GM18858 (cell line): ENCODE data around the gene SLC39A11.
"Not testable (repeated sequence)": the region's sequence is repeated elsewhere in the genome, so short reads cannot be mapped to it uniquely, and the experiment has no call there.

Experiments
- ATAC-seq: cut with Tn5 transposase; IDR thresholded peaks from one replicate; pipeline ENCODE4 v1.9.1; 2021; ENCODE audit not compliant: unreplicated experiment

SLC39A11 gene

GRCh38 chr17:72806011-72806410 lies 286.5 kb downstream of the SLC39A11 start:
- no peak for ATAC-seq

- no peak for ATAC-seq
These were observed 287.4 kb downstream of the SLC39A11 start for GRCh38 chr17:72804949-72805707.

GRCh38 chr17:72802726-72803125 lies 289.8 kb downstream of the SLC39A11 start:
- no peak for ATAC-seq

GRCh38 chr17:72797142-72797541 lies 295.3 kb downstream of the SLC39A11 start:
- no peak for ATAC-seq

GRCh38 chr17:72795941-72796340 lies 296.5 kb downstream of the SLC39A11 start:
- no peak for ATAC-seq

GRCh38 chr17:72794152-72794551 lies 298.3 kb downstream of the SLC39A11 start:
- ATAC-seq: no peak

GRCh38 chr17:72792771-72793170 lies 299.7 kb downstream of the SLC39A11 start:
- ATAC-seq: no peak

GRCh38 chr17:72790190-72790589 lies 302.3 kb downstream of the SLC39A11 start:
- no peak for ATAC-seq

GRCh38 chr17:72789711-72790110 lies 302.8 kb downstream of the SLC39A11 start:
- no peak for ATAC-seq

GRCh38 chr17:72788950-72789585 lies 303.4 kb downstream of the SLC39A11 start:
- no peak for ATAC-seq

- ATAC-seq: no peak
These were observed 306.3 kb downstream of the SLC39A11 start for GRCh38 chr17:72786209-72786608.

GRCh38 chr17:72782985-72783701 lies 309.3 kb downstream of the SLC39A11 start:
- no peak for ATAC-seq

GRCh38 chr17:72782437-72782836 lies 310.1 kb downstream of the SLC39A11 start:
- ATAC-seq: not testable (repeated sequence)

- ATAC-seq: no peak
These were observed 314.0 kb downstream of the SLC39A11 start for GRCh38 chr17:72778169-72779151.

GRCh38 chr17:72775919-72776318 lies 316.6 kb downstream of the SLC39A11 start:
- ATAC-seq: no peak

- no peak for ATAC-seq
These were observed 317.3 kb downstream of the SLC39A11 start for GRCh38 chr17:72775237-72775636.

- ATAC-seq: no peak
These were observed 318.3 kb downstream of the SLC39A11 start for GRCh38 chr17:72774236-72774635.

GRCh38 chr17:72773225-72773624 lies 319.3 kb downstream of the SLC39A11 start:
- not testable (repeated sequence) for ATAC-seq

- ATAC-seq: no peak
These were observed 320.1 kb downstream of the SLC39A11 start for GRCh38 chr17:72772331-72772821.

- ATAC-seq: no peak
These were observed 320.8 kb downstream of the SLC39A11 start for GRCh38 chr17:72771734-72772133.
